Fibroblast of villous mesenchyme (primary cell): ENCODE data around the gene THOC2. TPM values are rescaled to one million over a fixed set of nuclear protein-coding genes. Genes with fewer than 3 reads are reported as not detected.
"Not testable (repeated sequence)": the region's sequence is repeated elsewhere in the genome, so short reads cannot be mapped to it uniquely, and the experiment has no call there.

Experiments used
- DNase-seq: peaks from one replicate; pipeline ENCODE4 v3.0.0-alpha.2; 2010; ENCODE audit warnings: low read depth
- H3K4me3 ChIP-seq: 2 replicates; pipeline ENCODE4 v1.5.1; 2011; ENCODE audit warnings: low read depth, mild to moderate bottlenecking, low read length
- total RNA-seq: library from RNA; depleted of rRNA; stranded (reverse); fragments of >200 nt; gene quantifications from 2 replicates; pipeline ENCODE4 v1.2.3, GENCODE V29; 2012
- TF ChIP-seq, protein P1 (sequence below): IDR thresholded peaks from 2 replicates; pipeline ENCODE4 v1.5.1; 2012; ENCODE audit warnings: low read depth, mild to moderate bottlenecking, low read length; ENCODE audit not compliant: insufficient read depth

THOC2 gene
- total RNA-seq, 1 donor, result 101 TPM

DNA sequence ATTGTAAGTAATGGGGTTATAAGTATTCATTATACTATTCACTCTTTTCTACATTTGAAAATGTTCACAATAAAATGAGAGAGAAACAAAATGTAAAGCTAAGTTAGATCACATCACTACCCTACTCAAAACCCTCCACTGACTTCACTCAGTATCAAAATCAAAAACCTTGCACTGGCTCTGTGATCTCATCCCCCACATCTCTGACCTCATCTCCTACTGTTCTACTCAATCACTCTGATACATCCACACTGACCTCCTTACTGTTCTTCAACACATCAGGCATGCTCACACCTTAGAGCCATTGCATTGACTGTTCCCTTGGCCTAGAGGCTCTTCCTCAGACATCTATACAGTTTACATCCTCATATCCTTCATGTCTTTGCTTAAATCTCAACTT lies 50.7 kb downstream of the THOC2 start:
- TF ChIP-seq, protein P1, sequence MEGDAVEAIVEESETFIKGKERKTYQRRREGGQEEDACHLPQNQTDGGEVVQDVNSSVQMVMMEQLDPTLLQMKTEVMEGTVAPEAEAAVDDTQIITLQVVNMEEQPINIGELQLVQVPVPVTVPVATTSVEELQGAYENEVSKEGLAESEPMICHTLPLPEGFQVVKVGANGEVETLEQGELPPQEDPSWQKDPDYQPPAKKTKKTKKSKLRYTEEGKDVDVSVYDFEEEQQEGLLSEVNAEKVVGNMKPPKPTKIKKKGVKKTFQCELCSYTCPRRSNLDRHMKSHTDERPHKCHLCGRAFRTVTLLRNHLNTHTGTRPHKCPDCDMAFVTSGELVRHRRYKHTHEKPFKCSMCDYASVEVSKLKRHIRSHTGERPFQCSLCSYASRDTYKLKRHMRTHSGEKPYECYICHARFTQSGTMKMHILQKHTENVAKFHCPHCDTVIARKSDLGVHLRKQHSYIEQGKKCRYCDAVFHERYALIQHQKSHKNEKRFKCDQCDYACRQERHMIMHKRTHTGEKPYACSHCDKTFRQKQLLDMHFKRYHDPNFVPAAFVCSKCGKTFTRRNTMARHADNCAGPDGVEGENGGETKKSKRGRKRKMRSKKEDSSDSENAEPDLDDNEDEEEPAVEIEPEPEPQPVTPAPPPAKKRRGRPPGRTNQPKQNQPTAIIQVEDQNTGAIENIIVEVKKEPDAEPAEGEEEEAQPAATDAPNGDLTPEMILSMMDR, result no peak

DNA sequence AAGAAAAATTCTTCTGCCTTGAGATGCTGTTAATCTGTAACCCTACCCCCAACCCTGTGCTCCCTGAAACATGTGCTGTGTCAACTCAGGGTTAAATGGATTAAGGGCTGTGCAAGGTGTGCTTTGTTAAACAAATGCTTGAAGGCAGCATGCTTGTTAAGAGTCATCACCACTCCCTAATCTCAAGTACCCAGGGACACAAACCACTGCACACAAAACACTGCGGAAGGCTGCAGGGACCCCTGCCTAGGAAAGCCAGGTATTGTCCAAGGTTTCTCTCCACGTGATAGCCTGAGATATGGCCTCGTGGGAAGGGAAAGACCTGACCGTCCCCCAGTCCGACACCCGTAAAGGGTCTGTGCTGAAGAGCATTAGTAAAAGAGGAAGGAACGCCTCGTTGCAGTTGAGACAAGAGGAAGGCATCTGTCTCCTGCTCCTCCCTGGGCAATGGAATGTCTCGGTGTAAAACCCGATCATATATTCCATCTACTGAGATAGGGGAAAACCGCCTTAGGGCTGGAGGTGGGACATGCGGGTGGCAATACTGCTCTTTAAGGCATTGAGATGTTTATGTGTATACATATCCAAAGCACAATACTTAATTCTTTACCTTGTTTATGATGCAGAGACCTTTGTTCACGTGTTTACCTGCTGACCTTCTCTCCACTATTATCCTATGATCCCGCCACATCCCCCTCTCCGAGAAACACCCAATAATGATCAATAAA lies 53.0 kb downstream of the THOC2 start:
- H3K4me3 ChIP-seq, DNase-seq: not testable (repeated sequence)

More for the DNA sequence above, 50.7 kb downstream of the THOC2 start:
- H3K4me3 ChIP-seq, result no peak overlapping the region
- no peak for DNase-seq

DNA sequence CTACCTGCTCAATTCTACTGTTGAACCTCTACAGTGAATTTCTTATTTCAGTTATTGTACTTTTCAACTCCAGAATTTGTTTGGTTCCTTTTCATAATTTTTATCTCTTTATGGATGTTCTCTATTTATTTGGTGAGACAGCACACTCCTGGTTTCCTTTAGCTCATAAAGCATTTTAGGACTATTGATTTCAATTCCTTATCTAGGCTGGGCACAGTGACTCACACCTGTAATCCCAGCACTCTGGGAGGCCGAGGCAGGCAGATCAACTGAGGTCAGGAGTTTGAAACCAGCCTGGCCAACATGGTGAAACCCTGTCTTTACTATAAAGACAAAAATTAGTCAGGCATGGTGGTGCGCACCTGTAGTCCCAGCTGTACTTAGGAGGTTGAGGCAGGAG lies 57.7 kb downstream of the THOC2 start:
- no peak overlapping the region for H3K4me3 ChIP-seq
- no peak for DNase-seq
- TF ChIP-seq, protein P1, result no peak

DNA sequence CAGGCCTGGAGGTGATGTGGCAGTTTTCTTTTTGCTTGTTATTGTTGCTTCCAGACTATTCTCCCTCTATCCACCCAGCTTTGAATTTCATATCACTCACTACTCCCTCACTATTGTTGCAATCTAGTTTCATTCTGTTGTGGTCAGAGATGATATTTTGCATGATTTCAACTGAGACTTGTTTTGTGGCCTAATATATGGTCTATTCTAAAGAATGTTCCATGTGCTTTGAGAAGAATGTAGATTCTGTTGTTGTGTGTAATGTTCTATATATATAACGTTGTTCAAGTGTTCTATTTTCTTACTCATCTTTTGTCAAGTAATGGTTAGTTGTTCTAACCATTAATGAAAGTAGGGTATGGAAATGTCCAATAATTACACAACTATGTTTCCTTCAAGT lies 59.0 kb downstream of the THOC2 start:
- DNase-seq, result no peak

DNA sequence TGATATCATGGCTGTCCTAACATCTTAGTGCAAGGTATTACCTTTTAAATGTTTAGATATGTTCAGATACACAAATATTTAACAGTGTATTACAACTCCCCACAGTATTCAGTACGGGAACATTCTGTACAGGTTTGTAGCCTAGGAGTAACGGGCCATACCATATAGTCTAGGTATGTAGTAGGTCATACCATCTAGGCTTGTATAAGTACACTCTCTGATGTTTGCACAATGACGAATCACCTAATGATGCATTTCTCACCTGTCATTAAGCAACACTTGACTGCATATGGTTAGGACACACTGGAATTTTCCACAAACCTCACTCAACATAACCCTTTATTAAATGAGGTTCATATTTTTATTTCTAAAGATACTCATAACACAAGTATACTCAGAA lies 67.7 kb downstream of the THOC2 start:
- TF ChIP-seq, protein P1, result no peak
- DNase-seq, result peak; percentile 3
- H3K4me3 ChIP-seq, result no peak overlapping the region

More for the DNA sequence above, 59.0 kb downstream of the THOC2 start:
- no peak overlapping the region for H3K4me3 ChIP-seq
- TF ChIP-seq, protein P1, result no peak

DNA sequence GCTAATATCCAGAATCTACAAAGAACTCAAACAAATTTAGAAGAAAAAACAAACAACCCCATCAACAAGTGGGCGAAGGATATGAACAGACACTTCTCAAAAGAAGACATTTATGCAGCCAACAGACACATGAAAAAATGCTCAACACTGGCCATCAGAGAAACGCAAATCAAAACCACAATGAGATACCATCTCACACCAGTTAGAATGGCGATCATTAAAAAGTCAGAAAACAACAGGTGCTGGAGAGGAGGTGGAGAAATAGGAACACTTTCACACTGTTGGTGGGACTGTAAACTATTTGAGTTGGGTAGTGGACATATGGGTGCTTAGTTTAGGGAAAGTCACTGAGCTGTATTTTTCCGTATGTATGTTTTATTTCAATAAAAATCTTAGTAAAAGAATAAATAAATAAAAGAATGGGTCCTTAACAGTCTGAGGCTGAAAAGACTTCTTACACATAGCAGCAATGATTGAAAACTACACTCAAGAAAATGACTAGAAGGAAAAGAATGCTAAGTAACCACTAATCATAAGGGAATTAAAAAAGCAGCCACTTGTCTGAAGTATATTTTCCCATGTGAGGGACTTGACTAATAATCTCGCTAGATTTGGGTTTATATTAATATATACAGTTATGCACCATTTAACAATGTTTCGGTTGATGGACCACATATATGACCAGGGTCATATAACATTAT lies 68.2 kb downstream of the THOC2 start:
- not testable (repeated sequence) for H3K4me3 ChIP-seq
- peak; percentile 21 for DNase-seq

DNA sequence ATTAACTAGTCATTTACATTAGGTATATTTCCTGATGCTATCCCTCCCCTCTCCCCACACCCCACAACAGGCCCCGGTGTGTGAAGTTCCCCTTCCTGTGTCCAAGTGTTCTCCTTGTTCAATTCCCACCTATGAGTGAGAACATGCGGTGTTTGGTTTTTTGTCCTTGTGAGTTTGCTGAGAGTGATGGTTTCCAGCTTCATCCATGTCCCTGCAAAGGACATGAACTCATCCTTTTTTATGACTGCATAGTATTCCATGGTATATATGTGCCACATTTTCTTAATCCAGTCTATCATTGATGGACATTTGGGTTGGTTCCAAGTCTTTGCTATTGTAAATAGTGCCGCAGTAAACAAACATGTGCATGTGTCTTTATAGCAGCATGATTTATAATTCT lies 69.1 kb downstream of the THOC2 start:
- DNase-seq, H3K4me3 ChIP-seq: not testable (repeated sequence)

DNA sequence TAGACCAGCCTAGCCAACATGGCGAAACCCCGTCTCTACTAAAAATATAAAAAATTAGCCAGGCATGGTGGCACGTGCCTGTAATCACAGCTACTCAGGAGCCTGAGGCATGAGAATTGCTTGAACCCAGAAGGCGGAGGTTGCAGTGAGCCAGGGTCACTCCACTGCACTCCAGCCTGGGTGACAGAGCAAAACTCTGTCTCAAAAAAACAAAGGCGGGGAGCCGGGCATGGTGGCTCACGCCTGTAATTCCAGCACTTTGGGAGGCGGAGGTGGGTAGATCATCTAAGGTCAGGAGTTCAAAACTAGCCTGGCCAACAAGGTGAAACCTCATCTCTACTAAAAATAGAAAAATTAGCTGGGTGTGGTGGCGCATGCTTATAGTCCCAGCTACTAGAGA lies 76.3 kb downstream of the THOC2 start:
- H3K4me3 ChIP-seq, DNase-seq: not testable (repeated sequence)

DNA sequence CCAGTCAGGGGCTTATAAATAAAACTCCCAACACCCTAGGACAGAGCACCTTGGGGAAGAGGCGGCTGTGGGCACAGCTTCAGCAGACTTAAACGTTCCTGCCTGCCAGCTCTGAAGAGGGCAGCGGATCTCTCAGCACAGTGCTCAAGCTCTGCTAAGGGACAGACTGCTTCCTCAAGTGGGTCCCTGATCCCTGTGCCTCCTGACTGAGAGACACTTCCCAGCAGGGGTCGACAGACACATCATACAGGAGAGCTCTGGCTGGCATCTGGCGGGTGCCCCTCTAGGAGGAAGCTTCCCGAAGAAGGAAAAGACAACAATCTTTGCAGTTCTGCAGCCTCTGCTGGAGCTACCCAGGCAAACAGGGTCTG lies 84.1 kb downstream of the THOC2 start:
- not testable (repeated sequence) for DNase-seq

More for the DNA sequence above, 84.1 kb downstream of the THOC2 start:
- H3K4me3 ChIP-seq, result not testable (repeated sequence)
